ENCODE results near the gene MAGEB3. TPM values are rescaled to one million over a fixed set of nuclear protein-coding genes. Genes with fewer than 3 reads are reported as not detected.

Gene MAGEB3, protein sequence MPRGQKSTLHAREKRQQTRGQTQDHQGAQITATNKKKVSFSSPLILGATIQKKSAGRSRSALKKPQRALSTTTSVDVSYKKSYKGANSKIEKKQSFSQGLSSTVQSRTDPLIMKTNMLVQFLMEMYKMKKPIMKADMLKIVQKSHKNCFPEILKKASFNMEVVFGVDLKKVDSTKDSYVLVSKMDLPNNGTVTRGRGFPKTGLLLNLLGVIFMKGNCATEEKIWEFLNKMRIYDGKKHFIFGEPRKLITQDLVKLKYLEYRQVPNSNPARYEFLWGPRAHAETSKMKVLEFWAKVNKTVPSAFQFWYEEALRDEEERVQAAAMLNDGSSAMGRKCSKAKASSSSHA
- total RNA-seq (not detected in 2 replicates), polyA plus RNA-seq (not detected in 2 replicates), polyA minus RNA-seq (not detected in 2 replicates), Bru-seq, nascent RNA (not detected), BruChase-seq, experiment 1, labeled RNA remaining after a 6-hour chase (not detected), BruChase-seq, experiment 2, labeled RNA remaining after a 2-hour chase (not detected)
- polyA plus RNA-seq (2011; cell fraction: cytosol; rRNA removed): not detected in 2 replicates
- polyA plus RNA-seq (2011; cell fraction: nucleus; rRNA removed): not detected in 2 replicates
- polyA plus RNA-seq (2012): not detected in 2 replicates
- polyA minus RNA-seq (2011; cell fraction: cytosol; rRNA and poly(A)+ RNA removed): not detected
- not detected in 2 replicates for polyA minus RNA-seq (2011; cell fraction: nucleus; rRNA and poly(A)+ RNA removed)
- long read RNA-seq: 0 reads

DNA sequence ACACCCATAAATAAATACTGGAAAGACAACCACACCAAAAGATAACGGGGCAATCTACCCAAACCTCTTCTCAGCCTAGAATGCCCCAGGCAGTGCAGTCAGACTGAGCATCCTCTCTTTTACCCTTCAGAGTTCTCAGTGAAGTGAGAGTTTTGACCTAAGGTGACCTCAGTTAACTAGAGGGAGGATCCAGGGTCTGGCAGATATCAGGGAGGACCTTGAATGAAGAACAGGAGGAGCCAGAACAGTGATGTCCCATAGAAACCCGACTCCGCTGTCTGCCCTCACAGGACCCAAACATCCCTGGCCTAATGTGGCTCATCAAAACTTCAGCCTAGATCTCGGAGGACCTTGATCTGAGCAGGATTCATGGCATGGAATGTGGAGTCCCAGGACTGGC is at the start of gene MAGEB3:
Gene MAGEB3 (plus strand): TSS at position 263 of the 400 bp plus-strand sequence. CDS start 5,268 bp downstream, outside the sequence.
- no TSS peak for BruUV-seq (replicated peaks)
- intact Hi-C loops (cut with micrococcal nuclease): no loop called here

More for the DNA sequence above, at the start of gene MAGEB3:
- Histone ChIP-seq H3K27ac (ENCODE audit: insufficient read depth, low read depth, low read length) (no peak within 1 kb of the TSS), H3K9me1 (replicated peaks; ENCODE audit: control insufficient read depth, extremely low read depth, insufficient read depth, low read length) (no peaks in the 10 kb centered on the region), H3K9me3 (replicated peaks; ENCODE audit: control insufficient read depth, insufficient read depth, low read length) (no peaks in the 10 kb centered on the region), H4K20me1 (replicated peaks; ENCODE audit: control insufficient read depth, extremely low read depth, insufficient read depth, low read length) (no peaks in the 10 kb centered on the region), H3K79me2 (ENCODE audit: control insufficient read depth, insufficient read depth, low read length) (no peaks in the 10 kb centered on the region), H3K4me1 (ENCODE audit: control insufficient read depth, extremely low read depth, insufficient read depth, low read length) (no peaks in the 10 kb centered on the region), H3K36me3 (ENCODE audit: control insufficient read depth in 2 of 2, extremely low read depth in 1 of 2, insufficient read depth in 2 of 2, low read length in 2 of 2) (no peaks in the 10 kb centered on the region), H3K4me3 (replicated peaks in 1 of 3; ENCODE audit: insufficient read depth in 1 of 3, low read depth in 1 of 3, low read length in 3 of 3) (no peak within 1 kb of the TSS), H3K27me3 (ENCODE audit: control insufficient read depth in 2 of 2, insufficient read depth in 2 of 2, low read length in 2 of 2) (no peaks in the 10 kb centered on the region), H3K9ac (replicated peaks; ENCODE audit: extremely low read depth, insufficient read depth, low read length) (no peak within 1 kb of the TSS), H2AFZ (ENCODE audit: low read depth, low read length) (no peak within 1 kb of the TSS), H3K4me2 (ENCODE audit: insufficient read depth, low read length) (no peak within 1 kb of the TSS)
- TF ChIP-seq GATA2 (IDR thresholded peaks at IDR 0.05; ENCODE audit: insufficient read depth, insufficient read length, low read depth, low read length) (no peak), CTCF (IDR thresholded peaks at IDR 0.05; ENCODE audit: extremely low read depth in 1 of 2, insufficient read depth in 1 of 2, low read depth in 1 of 2, low read length in 2 of 2) (no peak), MYC (IDR thresholded peaks at IDR 0.05; ENCODE audit: low read depth, low read length) (no peak), FOS (IDR thresholded peaks at IDR 0.05; ENCODE audit: borderline replicate concordance, insufficient read depth, low read length) (no peak), JUN (IDR thresholded peaks at IDR 0.05; ENCODE audit: borderline replicate concordance, insufficient read depth, insufficient read length, low read depth) (no peak)
- TF ChIP-seq, protein P1, sequence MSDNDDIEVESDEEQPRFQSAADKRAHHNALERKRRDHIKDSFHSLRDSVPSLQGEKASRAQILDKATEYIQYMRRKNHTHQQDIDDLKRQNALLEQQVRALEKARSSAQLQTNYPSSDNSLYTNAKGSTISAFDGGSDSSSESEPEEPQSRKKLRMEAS (IDR thresholded peaks at IDR 0.05; ENCODE audit: insufficient read depth, insufficient read length): no peak
- CTCF ChIA-PET: no interaction called here
- POLR2A ChIA-PET: no interaction called here
- FAIRE-seq (no peak), DNase-seq (ENCODE audit: low read depth, low spot score) (no peak)
- dilution Hi-C loops (cut with MboI; ENCODE audit: extremely low pct_ligation_motif_present, low sequenced_read_pairs): no loop called here
